ELF-1 (cell line): Measurements from ENCODE around the gene LEFTY1.
A peak's percentile ranks its signal among the peaks of the same experiment; 100 is the strongest.

Source experiments
- DNase-seq: peaks from one replicate; pipeline ENCODE4 v3.0.0-alpha.2; 2016; ENCODE audit warnings: low read depth, low spot score

The LEFTY1 gene

DNA sequence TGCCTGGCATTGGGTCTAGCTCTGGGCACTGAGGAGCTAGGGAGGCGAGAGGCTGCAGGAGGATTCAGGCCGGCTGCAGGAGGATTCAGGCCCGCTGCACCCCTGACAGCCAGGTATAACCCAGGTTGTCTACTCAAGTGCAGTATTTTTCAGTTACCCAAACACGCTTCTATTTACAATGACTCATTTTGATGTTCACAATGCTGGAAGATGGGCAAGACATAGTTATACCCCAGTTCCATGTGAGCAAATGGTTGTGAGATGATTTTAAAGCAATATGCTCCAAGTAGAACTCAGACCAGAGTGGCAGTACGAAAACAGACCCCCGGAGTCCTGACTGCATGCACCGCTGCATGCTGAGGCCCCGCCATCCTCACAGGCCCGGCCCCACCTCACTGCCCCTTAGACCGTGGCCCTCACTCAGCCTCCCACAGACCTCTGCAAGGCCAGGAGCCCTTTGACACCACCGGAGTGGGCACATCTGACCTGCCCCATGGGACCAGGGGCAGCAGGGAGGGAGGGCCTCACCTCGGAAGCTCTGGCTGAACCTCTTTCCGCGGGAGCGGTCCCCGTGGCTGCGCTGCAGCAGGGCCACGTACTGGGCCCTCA is 553 bp downstream of the LEFTY1 start:
- DNase-seq: no peak

- peak; percentile 23 for DNase-seq
These were observed 1.2 kb downstream of the LEFTY1 start for GRCh38 chr1:225887554-225888288.

DNA sequence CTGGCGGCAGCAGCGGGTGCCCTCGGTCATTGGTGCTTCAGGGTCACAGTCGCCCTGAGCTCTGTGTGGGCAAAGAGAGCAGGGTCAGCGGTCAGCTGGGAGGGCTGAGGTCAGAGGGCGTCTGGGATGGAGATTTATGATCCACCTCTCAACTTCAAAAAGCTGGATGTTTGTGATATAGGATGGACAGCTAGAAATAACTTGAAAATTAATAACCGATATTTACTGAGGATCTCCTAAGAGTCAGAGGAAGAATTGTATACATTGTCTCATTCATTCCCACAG is 2.0 kb downstream of the LEFTY1 start:
- no peak for DNase-seq

GRCh38 chr1:225886159-225887029 is 2.6 kb downstream of the LEFTY1 start:
- no peak for DNase-seq

DNA sequence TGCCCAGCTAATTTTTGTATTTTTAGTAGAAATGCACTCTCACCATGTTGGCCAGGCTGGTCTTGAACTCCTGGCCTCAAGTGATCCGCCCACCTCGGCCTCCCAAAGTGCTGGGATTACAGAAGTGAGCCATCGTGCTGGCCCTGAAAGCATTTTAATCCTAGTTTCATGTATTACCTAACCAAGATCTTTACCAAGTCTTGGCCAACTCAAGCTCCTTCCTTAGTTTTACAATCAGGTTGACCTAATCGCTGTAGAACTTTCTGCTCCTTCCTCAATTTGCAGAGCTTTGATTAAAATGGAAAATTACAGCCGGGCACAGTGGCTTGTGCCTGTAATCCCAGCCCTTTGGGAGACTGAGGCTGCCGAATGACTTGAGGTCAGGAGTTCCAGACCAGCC is 3.6 kb downstream of the LEFTY1 start:
- no peak for DNase-seq

DNA sequence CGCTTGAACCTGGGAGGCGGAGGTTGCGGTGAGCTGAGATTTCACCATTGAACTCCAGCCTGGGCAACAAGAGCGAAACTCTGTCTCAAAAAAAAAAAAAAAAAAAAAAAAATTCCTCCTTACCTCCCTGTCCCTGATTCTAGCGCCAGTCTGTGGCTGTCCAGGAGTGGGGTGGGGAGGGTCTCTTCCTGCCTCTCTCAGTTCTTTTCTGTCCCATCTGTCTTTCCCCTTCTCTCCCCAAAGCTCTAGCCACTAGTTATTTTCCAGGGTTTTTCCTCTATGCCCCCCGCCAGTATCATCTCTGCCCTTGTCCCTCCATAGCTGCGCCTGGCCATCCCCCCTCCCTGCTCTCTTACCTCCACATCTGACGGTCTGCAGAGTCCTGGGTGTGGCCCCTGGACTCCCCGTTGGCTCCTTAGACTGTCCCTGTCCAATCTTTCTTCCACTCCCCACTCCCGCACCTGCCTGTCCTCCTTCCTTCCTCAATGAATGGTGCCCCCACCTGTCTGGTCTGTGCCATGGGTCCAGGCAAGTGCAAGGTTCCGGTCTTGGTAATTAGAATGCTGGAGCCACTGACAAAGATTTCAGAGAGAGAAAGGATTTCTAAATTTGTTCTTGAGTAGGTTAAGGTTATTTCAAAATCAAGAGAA is 5.2 kb downstream of the LEFTY1 start:
- DNase-seq: no peak

DNA sequence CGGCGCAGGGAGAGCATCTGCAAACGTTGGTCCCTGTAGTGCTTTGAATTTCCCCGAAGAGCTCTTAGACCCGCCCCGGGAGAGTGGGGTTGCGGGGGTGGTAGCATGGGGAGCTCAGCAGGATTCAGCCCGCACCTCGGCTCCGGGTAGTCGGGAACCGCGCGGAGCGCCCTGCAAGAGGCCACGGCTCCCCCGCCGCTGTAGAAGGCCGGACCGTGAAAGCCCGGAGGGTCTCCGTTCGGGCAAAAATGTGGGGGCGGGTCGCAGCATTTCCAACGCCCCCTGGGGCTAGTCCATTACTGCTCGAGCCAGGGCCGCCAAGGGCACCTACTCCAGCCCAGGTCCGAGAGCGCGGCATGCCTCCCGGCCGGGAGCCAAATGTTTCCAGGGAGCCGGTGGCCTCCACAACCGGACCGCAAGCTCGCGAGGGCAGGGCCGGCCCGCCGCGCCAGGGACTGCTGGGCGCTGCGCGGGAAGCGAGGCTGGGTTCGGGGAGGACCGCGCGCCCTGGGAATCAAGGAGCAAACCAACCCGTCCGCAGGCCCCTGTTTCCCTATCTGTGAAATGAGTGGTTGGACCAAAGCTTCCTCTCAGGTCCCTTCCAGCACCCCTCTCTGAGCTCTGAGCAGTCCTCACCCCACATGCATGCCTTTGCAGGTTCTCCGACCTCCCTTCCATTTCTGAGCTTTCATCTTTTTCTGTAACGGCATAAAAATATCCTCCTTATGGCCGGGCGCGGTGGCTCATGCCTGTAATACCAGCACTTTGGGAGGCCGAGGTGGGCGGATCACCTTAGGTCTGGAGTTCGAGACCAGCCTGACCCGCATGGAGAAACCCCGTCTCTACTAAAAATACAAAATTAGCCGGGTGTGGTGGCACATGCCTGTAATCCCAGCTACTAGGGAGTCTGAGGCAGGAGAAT is 6.0 kb downstream of the LEFTY1 start:
- DNase-seq: peak; percentile 69

- DNase-seq: peak; percentile 91
These were observed 6.8 kb downstream of the LEFTY1 start, which contains the start of gene TMEM63A for GRCh38 chr1:225881959-225882693. Gene TMEM63A, minus strand, starts transcription at chr1:225882380. Its CDS starts 4,800 bp downstream, at chr1:225877580.

- DNase-seq: peak; percentile 78
These were observed 7.6 kb downstream of the LEFTY1 start for GRCh38 chr1:225881081-225881958.

DNA sequence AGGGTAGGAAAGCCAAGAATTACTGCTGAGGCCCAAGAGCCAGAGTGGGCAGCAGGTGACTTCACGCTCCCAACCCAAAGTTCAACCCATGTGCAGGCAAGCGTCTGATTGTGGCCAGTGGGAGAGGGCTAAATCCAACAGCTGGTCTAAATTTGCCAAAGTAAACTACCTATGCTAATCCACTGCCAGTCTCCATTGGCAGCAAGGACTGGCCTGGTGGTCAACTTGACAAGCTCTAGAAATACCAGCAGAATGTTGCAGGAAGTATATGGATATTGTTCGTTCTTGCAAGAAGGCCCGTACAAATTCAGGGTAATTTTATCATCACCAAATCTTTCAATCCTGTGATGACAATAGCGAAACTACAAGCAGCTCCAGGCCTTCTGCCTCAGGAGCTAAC is 8.3 kb downstream of the LEFTY1 start:
- DNase-seq: no peak

DNA sequence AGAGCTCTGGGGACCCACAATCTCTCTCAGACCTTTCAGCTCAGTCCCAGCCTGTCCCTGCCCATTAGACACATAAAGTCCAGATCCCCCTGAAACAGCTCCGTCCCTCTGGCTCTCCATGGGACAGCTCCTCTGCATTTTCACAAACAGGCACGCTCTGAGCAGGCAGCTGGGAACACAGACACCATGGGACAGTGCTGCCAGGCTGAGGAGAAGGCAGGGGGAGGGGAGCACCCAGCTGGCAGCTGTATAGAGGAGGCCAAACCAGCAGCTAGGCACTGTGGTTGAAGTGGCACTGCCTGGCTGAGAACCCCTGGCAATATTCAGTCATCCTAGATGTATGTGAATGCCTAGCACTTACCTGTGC is 8.7 kb downstream of the LEFTY1 start:
- DNase-seq: no peak

DNA sequence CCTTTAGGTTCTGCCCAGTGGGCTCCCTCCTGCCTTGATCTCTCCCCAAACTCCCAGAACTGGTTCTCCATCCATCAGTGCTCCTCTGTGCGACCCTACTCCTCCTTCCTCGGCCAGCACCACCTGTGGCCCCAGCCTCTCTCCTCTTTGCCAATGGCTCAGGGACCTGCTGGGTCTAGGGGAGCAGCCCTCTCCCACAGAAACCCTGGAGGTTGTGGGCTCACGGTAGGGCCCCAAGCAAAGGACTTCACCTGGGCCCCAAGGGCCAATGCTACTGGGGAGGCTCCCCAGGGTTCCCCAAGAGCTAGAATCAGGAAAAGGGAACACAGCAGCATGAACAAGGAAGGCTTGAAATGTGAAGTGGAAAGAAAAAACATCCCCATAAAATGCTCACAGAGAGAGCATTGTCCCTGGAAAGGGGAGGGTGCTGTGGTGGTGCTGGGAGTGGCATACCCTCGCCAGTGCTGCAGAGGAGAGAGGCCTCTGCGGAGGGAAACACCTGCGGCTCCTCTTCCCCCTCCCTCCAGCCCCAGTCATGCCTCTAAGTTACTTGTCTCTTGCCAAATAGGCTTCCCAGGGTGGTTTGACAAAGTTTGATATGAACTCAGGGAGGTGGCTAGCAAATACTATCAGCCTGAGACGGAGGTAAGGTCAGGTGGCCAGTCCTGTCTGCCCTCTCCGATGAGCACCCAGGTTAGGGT is 9.3 kb downstream of the LEFTY1 start:
- no peak for DNase-seq

DNA sequence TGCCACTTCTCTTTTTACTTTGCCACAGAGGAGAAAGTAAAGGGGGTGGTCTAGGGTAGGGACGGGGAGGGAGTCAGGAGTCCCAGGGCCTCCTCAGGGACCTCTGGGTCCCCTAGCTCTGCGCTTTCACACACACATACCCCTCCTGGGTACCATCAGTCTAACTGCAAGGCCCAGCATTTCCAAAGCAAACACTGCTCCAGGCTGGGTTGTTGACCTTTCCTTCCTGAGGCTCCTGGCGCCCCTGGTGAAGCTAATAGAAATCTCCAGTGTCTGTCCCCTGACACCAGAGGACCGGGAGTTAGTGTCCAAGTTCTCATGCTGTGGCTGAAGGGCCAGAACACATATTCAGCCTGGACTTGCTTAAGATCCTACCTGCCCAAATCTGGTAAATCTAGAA is 10.7 kb downstream of the LEFTY1 start:
- DNase-seq: no peak

GRCh38 chr1:225877580-225877979 is 11.4 kb downstream of the LEFTY1 start:
- DNase-seq: peak; percentile 67

GRCh38 chr1:225876900-225877510 is 11.9 kb downstream of the LEFTY1 start:
- DNase-seq: no peak

GRCh38 chr1:225875044-225875815 is 13.7 kb downstream of the LEFTY1 start:
- DNase-seq: peak; percentile 74

DNA sequence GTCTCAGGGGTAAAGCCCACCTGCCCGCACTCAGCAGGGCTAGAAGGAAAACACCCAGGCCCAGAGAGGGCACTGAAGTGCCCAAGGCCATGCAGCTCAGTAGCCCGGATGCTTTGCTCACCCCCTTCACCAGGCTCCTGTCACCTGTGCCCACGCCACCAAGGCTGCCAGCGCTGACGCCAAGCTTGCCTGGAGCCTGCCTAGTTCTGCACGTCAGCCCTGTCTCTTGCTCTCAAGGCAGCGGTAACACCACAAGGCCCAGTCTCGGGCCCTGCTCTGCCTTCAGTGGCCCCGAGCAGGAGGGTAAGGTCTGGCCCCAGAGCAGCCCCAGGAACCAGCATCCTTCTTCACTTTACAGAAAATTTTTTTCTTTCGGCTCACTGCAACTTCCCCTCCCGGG is 14.5 kb downstream of the LEFTY1 start:
- no peak for DNase-seq
